K562 (cell line): ENCODE measurements around the gene SCN4B. TPM values are rescaled to one million over a fixed set of nuclear protein-coding genes. Genes with fewer than 3 reads are reported as not detected.

Experiments used
- ATAC-seq: fragments of 200-7000 bp; cut with Tn5 transposase; 3 replicates; pipeline ENCODE4 v1.9.1; 2020; ENCODE audit warnings: moderate library complexity
- BruUV-seq: library from RNA; stranded (reverse); fragments of 400-500 nt; replicated peaks from 2 replicates; lab custom pipeline; 2021; lab: Mats Ljungman, UMichigan
- CTCF ChIA-PET: fragments of 300-600 bp; formaldehyde crosslinking; extraction: SDS; loops from one replicate; lab custom pipeline; 2021; ENCODE audit warnings: low intra/inter-chr PET ratio; lab: Yijun Ruan, JAX
- POLR2A ChIA-PET: fragments of 300-600, 350-650 bp; sonication (Branson Sonifier 250); formaldehyde crosslinking; extraction: SDS; loops from one replicate; lab custom pipeline; 2021; ENCODE audit warnings: antibody characterized with exemption, inconsistent platforms; lab: Yijun Ruan, JAX
- DNase-seq, 4 experiments: peaks; one replicate each; pipeline versions ENCODE4 v3.0.0 to v3.0.0-alpha.2; 2011 to 2018; ENCODE audit warnings: low spot score in 3 of 4, mixed read lengths in 3 of 4; ENCODE audit errors: extremely low read depth in 1 of 4
- FAIRE-seq: peaks from 2 replicates; lab custom pipeline; 2011; peaks lifted over from hg19 to GRCh38; lab: Jason Lieb, UNC
- H2AFZ ChIP-seq: 2 replicates; pipeline ENCODE4 v1.6.0; 2011; ENCODE audit warnings: low read depth, low read length, control low read depth, inconsistent platforms
- H3K27ac ChIP-seq: fragments of 200-600 bp; 3 replicates; pipeline ENCODE4 v1.8.0; 2011; ENCODE audit warnings: low read depth, mild to moderate bottlenecking, control low read depth, inconsistent platforms, low read length, moderate library complexity, mixed read lengths; ENCODE audit errors: extremely low read depth
- H3K27me3 ChIP-seq, 2 experiments: fragments of 300-600 bp in 1 of 2; 2 replicates in 1 of 2; 3 replicates in 1 of 2; pipeline versions ENCODE4 v1.6.0 to v1.8.0; 2011; ENCODE audit warnings: inconsistent platforms in 2 of 2, low read length in 2 of 2, mild to moderate bottlenecking in 1 of 2, mixed read lengths in 1 of 2, moderate library complexity in 1 of 2; ENCODE audit not compliant: control insufficient read depth in 2 of 2, insufficient read depth in 2 of 2
- H3K36me3 ChIP-seq: fragments of 300-600 bp; 3 replicates; pipeline ENCODE4 v1.8.0; 2011; ENCODE audit warnings: mild to moderate bottlenecking, low read length, inconsistent platforms; ENCODE audit not compliant: control insufficient read depth, insufficient read depth
- H3K4me1 ChIP-seq, 2 experiments: fragments of 200-600 bp in 1 of 2; replicated peaks in 1 of 2; 2 replicates in 1 of 2; 3 replicates in 1 of 2; pipeline versions ENCODE4 v1.5.1 to v1.8.0; 2011; ENCODE audit warnings: inconsistent platforms in 2 of 2, low read length in 2 of 2, mild to moderate bottlenecking in 1 of 2, mixed read lengths in 1 of 2, moderate library complexity in 1 of 2; ENCODE audit not compliant: control insufficient read depth in 2 of 2, insufficient read depth in 2 of 2
- H3K4me2 ChIP-seq: 2 replicates; pipeline ENCODE4 v1.6.1; 2011; ENCODE audit warnings: low read length, control low read depth, inconsistent platforms, mixed read lengths; ENCODE audit not compliant: insufficient read depth
- H3K4me3 ChIP-seq: fragments of 200-600 bp; sonication (generic), shearing (Covaris generic); 2 replicates; pipeline ENCODE4 v1.5.1; 2016; ENCODE audit warnings: control low read depth, inconsistent platforms
- H3K79me2 ChIP-seq: fragments of 200-600 bp; 3 replicates; pipeline ENCODE4 v1.8.0; 2011; ENCODE audit warnings: low read length, inconsistent platforms; ENCODE audit not compliant: control insufficient read depth, insufficient read depth
- H3K9ac ChIP-seq, 2 experiments: 2 replicates each; pipeline versions ENCODE4 v1.6.0 to v1.6.1; 2011; ENCODE audit warnings: low read depth in 2 of 2, low read length in 2 of 2, control low read depth in 1 of 2, inconsistent platforms in 1 of 2, mild to moderate bottlenecking in 1 of 2, mixed read lengths in 1 of 2; ENCODE audit not compliant: insufficient read depth in 1 of 2
- H3K9me1 ChIP-seq: one replicate; pipeline ENCODE4 v1.6.0; 2011; ENCODE audit warnings: inconsistent platforms, mild to moderate bottlenecking, low read length, moderate library complexity; ENCODE audit not compliant: control insufficient read depth, insufficient read depth
- H3K9me3 ChIP-seq: replicated peaks from 2 replicates; pipeline ENCODE4 v1.5.1; 2011; ENCODE audit warnings: low read depth, low read length, inconsistent platforms; ENCODE audit not compliant: control insufficient read depth, insufficient read depth
- H4K20me1 ChIP-seq: replicated peaks from 2 replicates; pipeline ENCODE4 v1.6.1; 2011; ENCODE audit warnings: low read length, inconsistent platforms, mixed read lengths; ENCODE audit not compliant: control insufficient read depth, insufficient read depth
- ASH1L ChIP-seq: fragments of 450-650 bp; IDR thresholded peaks from 2 replicates; pipeline ENCODE4 v1.6.1; 2018; ENCODE audit warnings: borderline replicate concordance, mild to moderate bottlenecking, low read depth; ENCODE audit not compliant: partially characterized antibody
- KAT7 ChIP-seq: sonication (generic); formaldehyde crosslinking; IDR thresholded peaks from 2 replicates; pipeline ENCODE4 v1.8.0; 2022; ENCODE audit warnings: missing genetic modification reagents, mild to moderate bottlenecking, borderline replicate concordance
- MEIS2 ChIP-seq: fragments of 450-650 bp; IDR thresholded peaks from 2 replicates; pipeline ENCODE4 v1.6.1; 2014; ENCODE audit warnings: mild to moderate bottlenecking; ENCODE audit not compliant: partially characterized antibody
- PHF8 ChIP-seq: fragments of 200-600 bp; sonication (generic); IDR thresholded peaks from 2 replicates; pipeline ENCODE4 v1.6.1; 2012; ENCODE audit warnings: mixed run types, mild to moderate bottlenecking, inconsistent platforms, low read length, moderate library complexity, borderline replicate concordance
- SMAD3 ChIP-seq: fragments of 450-650 bp; formaldehyde crosslinking; conservative IDR thresholded peaks from 2 replicates; pipeline ENCODE4 v1.4.0; 2020; ENCODE audit warnings: mild to moderate bottlenecking
- WGBS: fragments of 100-300 bp; shearing (Covaris generic); methylation state at CpG from one replicate; pipeline ENCODE4 v1.1.6; 2016; ENCODE audit warnings: low coverage, mixed read lengths; ENCODE audit not compliant: insufficient coverage; ENCODE audit errors: missing lambda C conversion rate; 5-methylcytosine and 5-hydroxymethylcytosine counted together
- in situ Hi-C: fragments of 300-500 bp; cut with MboI; formaldehyde crosslinking; loops from 4 replicates; pipeline ENCODE4 v1.15.0; 2018; ENCODE audit warnings: inconsistent platforms, mixed read lengths
- intact Hi-C: fragments of 100-400 bp; cut with micrococcal nuclease; formaldehyde crosslinking; loops from 2 replicates; pipeline ENCODE4 v1.14.2; 2022
- polyA plus RNA-seq, 8 experiments: library from polyadenylated mRNA; depleted of rRNA in 4 of 8; stranded (reverse) in 5 of 8; unstranded in 3 of 8; fragments of >200 nt; fragmentation: Nextera tagmentation in 2 of 8; fragmentation: Illumina TruSeq in 1 of 8; extraction: Ambion mirVana in 2 of 8; extraction: Trizol in 1 of 8; gene quantifications; 2 replicates each; pipeline versions ENCODE4 v1.2.1 to v1.2.3, GENCODE V29; 2011 to 2014; ENCODE audit warnings: inconsistent platforms in 1 of 8, missing spikeins in 1 of 8
- total RNA-seq, 7 experiments: library from RNA; depleted of rRNA in 6 of 7; stranded (reverse); fragments of >200 nt in 6 of 7; fragmentation: Illumina TruSeq in 2 of 7; extraction: Trizol in 2 of 7; gene quantifications; 2 replicates each; pipeline versions ENCODE4 v1.2.1 to v1.2.3, GENCODE V29; 2011 to 2021; ENCODE audit warnings: low replicate concordance in 1 of 7
- TF ChIP-seq, protein P1 (sequence below), 2 experiments: IDR thresholded peaks in 1 of 2; conservative IDR thresholded peaks in 1 of 2; 2 replicates each; pipeline ENCODE4 v1.6.1; 2016; ENCODE audit warnings: low read depth in 2 of 2, mild to moderate bottlenecking in 1 of 2, missing compliant biosample characterization in 1 of 2, missing genetic modification characterization in 1 of 2, moderate library complexity in 1 of 2
- TF ChIP-seq, protein P2 (sequence below): sonication (generic); formaldehyde crosslinking; IDR thresholded peaks from 2 replicates; pipeline ENCODE4 v1.4.0; 2020; ENCODE audit warnings: mild to moderate bottlenecking, missing genetic modification reagents
- TF ChIP-seq, protein P3 (sequence below), 3 experiments: IDR thresholded peaks in 2 of 3; conservative IDR thresholded peaks in 1 of 3; 2 replicates each; pipeline ENCODE4 v1.5.1; 2011 to 2012; ENCODE audit warnings: low read length in 3 of 3, mild to moderate bottlenecking in 3 of 3, control low read depth in 2 of 3, improper control_type of control experiment in 1 of 3, inconsistent platforms in 1 of 3, low read depth in 1 of 3, mixed read lengths in 1 of 3, moderate library complexity in 1 of 3; ENCODE audit not compliant: insufficient read depth in 2 of 3

Gene SCN4B
- total and polyA plus RNA-seq, 9 of the 15 experiments (the other 6 are each of a cell fraction or from before 2014, with no cell fraction given) = 0.03 TPM; not detected in 8

DNA sequence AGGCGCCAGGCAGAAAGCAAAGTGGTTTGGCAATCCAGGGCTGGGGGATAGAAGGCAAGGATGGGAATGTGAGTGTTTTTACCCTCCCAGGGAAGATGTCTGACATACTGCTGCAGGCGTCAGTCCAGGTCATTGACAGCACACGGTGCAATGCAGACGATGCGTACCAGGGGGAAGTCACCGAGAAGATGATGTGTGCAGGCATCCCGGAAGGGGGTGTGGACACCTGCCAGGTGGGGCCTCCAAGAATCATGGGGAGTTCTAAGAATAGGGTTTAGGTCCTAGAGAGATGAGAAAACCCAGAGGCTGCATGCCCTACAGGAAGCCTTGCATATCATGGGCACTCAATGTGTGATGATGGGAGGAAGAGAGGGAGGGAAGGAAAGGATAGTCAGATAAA is 37.6 kb downstream of the SCN4B start:
- POLR2A ChIA-PET = interaction anchor here (1.6 to 2.0 kb wide), 3 partner anchors 10 to 14 kb away, joined by 4 to 9 read pairs (median 5); no protein-coding TSS in a partner anchor
- BruUV-seq = no TSS peak

DNA sequence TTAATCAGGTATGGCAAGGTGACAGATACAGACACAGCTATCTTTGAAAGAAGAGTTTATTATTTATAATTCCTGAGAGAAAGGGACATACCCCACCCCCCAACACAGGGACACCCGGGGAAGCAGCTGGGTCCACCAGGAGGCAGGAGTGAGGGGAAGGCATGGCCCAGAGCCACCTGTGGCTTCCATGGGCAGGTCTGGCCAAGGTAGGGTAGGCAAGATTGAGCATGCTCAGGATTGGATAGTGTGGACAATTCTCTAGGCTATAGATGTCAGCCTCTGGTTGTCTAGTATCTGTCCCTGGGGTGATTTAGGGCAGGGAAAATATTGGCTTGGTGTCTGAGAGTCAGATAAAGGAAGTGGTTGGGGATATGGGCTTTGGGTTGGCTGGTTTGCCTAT is 38.4 kb downstream of the SCN4B start:
- Histone ChIP-seq H3K4me3 (no peak overlapping the region), H3K79me2 (no peaks in the 10 kb centered on the region), H3K27ac (no peak overlapping the region), H3K36me3 (no peaks in the 10 kb centered on the region), H3K4me2 (no peak overlapping the region), H3K9ac (no peak overlapping the region), H3K27me3 (no peaks in the 10 kb centered on the region), H3K9me1 (no peaks in the 10 kb centered on the region), H3K9me3 (no peaks in the 10 kb centered on the region), H2AFZ (no peak overlapping the region), H3K4me1 (peaks cover 3 to 9% of the 10 kb centered on the region in 2 experiments; a peak in 3 of 5 replicates), H4K20me1 (no peaks in the 10 kb centered on the region; the same call in 1 of the 2 replicates)
- CTCF ChIA-PET = no interaction called here
- FAIRE-seq (no peak), ATAC-seq (no peak; the same call in 2 of the 3 replicates), DNase-seq (no peak)
- WGBS = 8% methylated on average over 1 of the region's 1 CpG
- in situ Hi-C loops = no loop called here
- POLR2A ChIA-PET = interaction anchor here (0.7 to 2.0 kb wide), 5 partner anchors 10 to 22 kb away, joined by 3 to 9 read pairs (median 5); no protein-coding TSS in a partner anchor
- no TSS peak for BruUV-seq
- intact Hi-C loops = no loop called here
- peak; percentile 15 for TF ChIP-seq MEIS2
- TF ChIP-seq, protein P1, sequence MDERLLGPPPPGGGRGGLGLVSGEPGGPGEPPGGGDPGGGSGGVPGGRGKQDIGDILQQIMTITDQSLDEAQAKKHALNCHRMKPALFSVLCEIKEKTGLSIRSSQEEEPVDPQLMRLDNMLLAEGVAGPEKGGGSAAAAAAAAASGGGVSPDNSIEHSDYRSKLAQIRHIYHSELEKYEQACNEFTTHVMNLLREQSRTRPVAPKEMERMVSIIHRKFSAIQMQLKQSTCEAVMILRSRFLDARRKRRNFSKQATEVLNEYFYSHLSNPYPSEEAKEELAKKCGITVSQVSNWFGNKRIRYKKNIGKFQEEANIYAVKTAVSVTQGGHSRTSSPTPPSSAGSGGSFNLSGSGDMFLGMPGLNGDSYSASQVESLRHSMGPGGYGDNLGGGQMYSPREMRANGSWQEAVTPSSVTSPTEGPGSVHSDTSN (CRISPR knock-in tag; IDR thresholded peaks at IDR 0.05; ENCODE audit: low read depth) = no peak
- TF ChIP-seq, protein P1 (tag; conservative IDR thresholded peaks at IDR 0.05; ENCODE audit: low read depth) = 0 out of 2 replicates have a peak, but pooled peaks have one; percentile 23
- TF ChIP-seq, protein P2, sequence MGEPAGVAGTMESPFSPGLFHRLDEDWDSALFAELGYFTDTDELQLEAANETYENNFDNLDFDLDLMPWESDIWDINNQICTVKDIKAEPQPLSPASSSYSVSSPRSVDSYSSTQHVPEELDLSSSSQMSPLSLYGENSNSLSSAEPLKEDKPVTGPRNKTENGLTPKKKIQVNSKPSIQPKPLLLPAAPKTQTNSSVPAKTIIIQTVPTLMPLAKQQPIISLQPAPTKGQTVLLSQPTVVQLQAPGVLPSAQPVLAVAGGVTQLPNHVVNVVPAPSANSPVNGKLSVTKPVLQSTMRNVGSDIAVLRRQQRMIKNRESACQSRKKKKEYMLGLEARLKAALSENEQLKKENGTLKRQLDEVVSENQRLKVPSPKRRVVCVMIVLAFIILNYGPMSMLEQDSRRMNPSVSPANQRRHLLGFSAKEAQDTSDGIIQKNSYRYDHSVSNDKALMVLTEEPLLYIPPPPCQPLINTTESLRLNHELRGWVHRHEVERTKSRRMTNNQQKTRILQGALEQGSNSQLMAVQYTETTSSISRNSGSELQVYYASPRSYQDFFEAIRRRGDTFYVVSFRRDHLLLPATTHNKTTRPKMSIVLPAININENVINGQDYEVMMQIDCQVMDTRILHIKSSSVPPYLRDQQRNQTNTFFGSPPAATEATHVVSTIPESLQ (CRISPR knock-in tag) = no peak
- TF ChIP-seq, protein P3, sequence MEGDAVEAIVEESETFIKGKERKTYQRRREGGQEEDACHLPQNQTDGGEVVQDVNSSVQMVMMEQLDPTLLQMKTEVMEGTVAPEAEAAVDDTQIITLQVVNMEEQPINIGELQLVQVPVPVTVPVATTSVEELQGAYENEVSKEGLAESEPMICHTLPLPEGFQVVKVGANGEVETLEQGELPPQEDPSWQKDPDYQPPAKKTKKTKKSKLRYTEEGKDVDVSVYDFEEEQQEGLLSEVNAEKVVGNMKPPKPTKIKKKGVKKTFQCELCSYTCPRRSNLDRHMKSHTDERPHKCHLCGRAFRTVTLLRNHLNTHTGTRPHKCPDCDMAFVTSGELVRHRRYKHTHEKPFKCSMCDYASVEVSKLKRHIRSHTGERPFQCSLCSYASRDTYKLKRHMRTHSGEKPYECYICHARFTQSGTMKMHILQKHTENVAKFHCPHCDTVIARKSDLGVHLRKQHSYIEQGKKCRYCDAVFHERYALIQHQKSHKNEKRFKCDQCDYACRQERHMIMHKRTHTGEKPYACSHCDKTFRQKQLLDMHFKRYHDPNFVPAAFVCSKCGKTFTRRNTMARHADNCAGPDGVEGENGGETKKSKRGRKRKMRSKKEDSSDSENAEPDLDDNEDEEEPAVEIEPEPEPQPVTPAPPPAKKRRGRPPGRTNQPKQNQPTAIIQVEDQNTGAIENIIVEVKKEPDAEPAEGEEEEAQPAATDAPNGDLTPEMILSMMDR (IDR thresholded peaks at IDR 0.05 in 2 of 3, conservative IDR thresholded peaks at IDR 0.05 in 1 of 3; ENCODE audit: insufficient read depth in 2 of 3, low read depth in 1 of 3, low read length in 3 of 3) = peak in 1 of 3 experiments; percentile 15; a peak in 1 of 6 replicates

More for the DNA sequence above, 37.6 kb downstream of the SCN4B start:
- no peaks in the 10 kb centered on the region for H3K79me2 ChIP-seq
- 59% methylated on average over 7 of the region's 7 CpGs for WGBS
- H3K4me3 ChIP-seq = no peak overlapping the region
- no peaks in the 10 kb centered on the region for H4K20me1 ChIP-seq
- no peaks in the 10 kb centered on the region for H3K9me3 ChIP-seq
- in situ Hi-C loops = no loop called here
- H3K9me1 ChIP-seq = no peaks in the 10 kb centered on the region
- H3K27me3 ChIP-seq = no peaks in the 10 kb centered on the region
- TF ChIP-seq SMAD3 (no peak), ASH1L (no peak), KAT7 (CRISPR knock-in tag) (no peak), PHF8 (no peak)
- no peak overlapping the region for H3K9ac ChIP-seq
- FAIRE-seq = no peak
- H2AFZ ChIP-seq = no peak overlapping the region
- no peak overlapping the region for H3K27ac ChIP-seq
- no peak for ATAC-seq
- H3K36me3 ChIP-seq = no peaks in the 10 kb centered on the region
- intact Hi-C loops = no loop called here
- DNase-seq = no peak
- CTCF ChIA-PET = no interaction called here
- no peak overlapping the region for H3K4me2 ChIP-seq
- H3K4me1 ChIP-seq = peaks cover 3 to 9% of the 10 kb centered on the region in 2 experiments; a peak in 3 of 5 replicates
